Activated naive CD8-positive, alpha-beta T cell treated with anti-CD3 and anti-CD28 coated beads, Interleukin-2, amount 50 U/mL, for 24 hours (primary cell): ENCODE data around the gene CARD6.
"Not testable (repeated sequence)": the region's sequence is repeated elsewhere in the genome, so short reads cannot be mapped to it uniquely, and the experiment has no call there.

Experiments used
- ATAC-seq: fragments of 150-1000 bp; cut with Tn5 transposase; one replicate; pipeline ENCODE4 v1.10.0; 2021
- DNase-seq: peaks from one replicate; pipeline ENCODE4 v3.0.0; 2021
- H3K27ac Mint-ChIP-seq: one replicate; pipeline ENCODE4 v1.8.0; 2021; ENCODE audit warnings: mild to moderate bottlenecking, mixed read lengths
- H3K27me3 Mint-ChIP-seq: one replicate; pipeline ENCODE4 v1.8.0; 2021; ENCODE audit warnings: mixed read lengths
- H3K36me3 Mint-ChIP-seq: one replicate; pipeline ENCODE4 v1.8.0; 2021; ENCODE audit warnings: low read depth, mixed read lengths
- H3K4me1 Mint-ChIP-seq: one replicate; pipeline ENCODE4 v1.8.0; 2021; ENCODE audit warnings: mixed read lengths
- H3K4me3 Mint-ChIP-seq: one replicate; pipeline ENCODE4 v1.8.0; 2021; ENCODE audit warnings: mild to moderate bottlenecking, moderate library complexity, mixed read lengths
- H3K9me3 Mint-ChIP-seq: one replicate; pipeline ENCODE4 v1.8.0; 2021; ENCODE audit warnings: mixed read lengths

Gene CARD6

GRCh38 chr5:40834849-40835787 is 6.0 kb upstream of the CARD6 start, which contains the start of gene RPL37:
Gene RPL37, minus strand, starts transcription at chr5:40835222. Its CDS starts 37 bp downstream, at chr5:40835185.
- Mint-ChIP-seq H3K36me3 (peaks cover 53% of the 10 kb centered on the region), H3K9me3 (no peaks in the 10 kb centered on the region), H3K4me1 (peaks cover 52% of the 10 kb centered on the region)

GRCh38 chr5:40838086-40838485 is 3.1 kb upstream of the CARD6 start:
- DNase-seq: no peak
- no peak overlapping the region for H3K4me3 Mint-ChIP-seq
- H3K27me3 Mint-ChIP-seq: peaks cover 4% of the 10 kb centered on the region
- no peaks in the 10 kb centered on the region for H3K9me3 Mint-ChIP-seq
- H3K27ac Mint-ChIP-seq: no peak overlapping the region
- H3K36me3 Mint-ChIP-seq: peaks cover 23% of the 10 kb centered on the region
- peaks cover 41% of the 10 kb centered on the region for H3K4me1 Mint-ChIP-seq
- no peak for ATAC-seq

More at GRCh38 chr5:40834849-40835787, 6.0 kb upstream of the CARD6 start, which contains the start of gene RPL37:
- DNase-seq (peak; percentile 92), ATAC-seq (peak; percentile 96)
- Mint-ChIP-seq H3K4me3 (peak within 1 kb of the TSS; percentile 99), H3K27me3 (no peaks in the 10 kb centered on the region), H3K27ac (peak within 1 kb of the TSS; percentile 100)

- peaks cover 20% of the 10 kb centered on the region for H3K4me1 Mint-ChIP-seq
- H3K9me3 Mint-ChIP-seq: no peaks in the 10 kb centered on the region
- ATAC-seq: no peak
- no peak for DNase-seq
- no peak overlapping the region for H3K27ac Mint-ChIP-seq
- H3K27me3 Mint-ChIP-seq: peaks cover 6% of the 10 kb centered on the region
- H3K4me3 Mint-ChIP-seq: peak overlapping the region; percentile 83
- no peaks in the 10 kb centered on the region for H3K36me3 Mint-ChIP-seq
These were observed 1.2 kb downstream of the CARD6 start for GRCh38 chr5:40842351-40842750.

- Mint-ChIP-seq H3K9me3 (no peaks in the 10 kb centered on the region), H3K27me3 (peaks cover 6% of the 10 kb centered on the region), H3K4me3 (no peak overlapping the region), H3K4me1 (peaks cover 17% of the 10 kb centered on the region), H3K27ac (no peak overlapping the region), H3K36me3 (no peaks in the 10 kb centered on the region)
- no peak for DNase-seq
- no peak for ATAC-seq
These were observed 3.4 kb downstream of the CARD6 start for GRCh38 chr5:40844565-40844964.

GRCh38 chr5:40846371-40846770 is 5.2 kb downstream of the CARD6 start:
- no peak overlapping the region for H3K27ac Mint-ChIP-seq

GRCh38 chr5:40847525-40847924 is 6.4 kb downstream of the CARD6 start:
- no peak overlapping the region for H3K27ac Mint-ChIP-seq
- H3K4me1 Mint-ChIP-seq: peaks cover under 1% of the 10 kb centered on the region

More at GRCh38 chr5:40846371-40846770, 5.2 kb downstream of the CARD6 start:
- Mint-ChIP-seq H3K9me3 (no peaks in the 10 kb centered on the region), H3K36me3 (peaks cover 3% of the 10 kb centered on the region), H3K27me3 (peaks cover 5% of the 10 kb centered on the region), H3K4me3 (no peak overlapping the region), H3K4me1 (peaks cover 10% of the 10 kb centered on the region)
- DNase-seq (no peak), ATAC-seq (no peak)

GRCh38 chr5:40853632-40854192 is 12.5 kb downstream of the CARD6 start:
- Mint-ChIP-seq H3K36me3 (peaks cover 3% of the 10 kb centered on the region), H3K9me3 (no peaks in the 10 kb centered on the region), H3K27ac (no peak overlapping the region), H3K27me3 (no peaks in the 10 kb centered on the region), H3K4me1 (no peaks in the 10 kb centered on the region), H3K4me3 (no peak overlapping the region)
- DNase-seq (no peak), ATAC-seq (no peak)

More at GRCh38 chr5:40847525-40847924, 6.4 kb downstream of the CARD6 start:
- H3K4me3 Mint-ChIP-seq: no peak overlapping the region
- H3K27me3 Mint-ChIP-seq: peaks cover 2% of the 10 kb centered on the region
- H3K9me3 Mint-ChIP-seq: no peaks in the 10 kb centered on the region
- ATAC-seq: no peak
- DNase-seq: no peak
- peaks cover 3% of the 10 kb centered on the region for H3K36me3 Mint-ChIP-seq

GRCh38 chr5:40860711-40861110 is 19.5 kb downstream of the CARD6 start:
- Mint-ChIP-seq H3K36me3 (no peaks in the 10 kb centered on the region), H3K4me1 (no peaks in the 10 kb centered on the region), H3K9me3 (peaks cover 12% of the 10 kb centered on the region), H3K27ac (no peak overlapping the region), H3K27me3 (no peaks in the 10 kb centered on the region), H3K4me3 (no peak overlapping the region)
- DNase-seq (no peak), ATAC-seq (no peak)

GRCh38 chr5:40865004-40865403 is 23.8 kb downstream of the CARD6 start:
- ATAC-seq, H3K27ac Mint-ChIP-seq, DNase-seq, H3K36me3 Mint-ChIP-seq, H3K4me3 Mint-ChIP-seq, H3K27me3 Mint-ChIP-seq, H3K4me1 Mint-ChIP-seq: not testable (repeated sequence)
- H3K9me3 Mint-ChIP-seq: peaks cover 12% of the 10 kb centered on the region

- Mint-ChIP-seq H3K4me1 (no peaks in the 10 kb centered on the region), H3K36me3 (no peaks in the 10 kb centered on the region), H3K27me3 (no peaks in the 10 kb centered on the region), H3K27ac (no peak overlapping the region), H3K4me3 (no peak overlapping the region), H3K9me3 (peaks cover 12% of the 10 kb centered on the region)
- DNase-seq: no peak
- no peak for ATAC-seq
These were observed 25.7 kb downstream of the CARD6 start for GRCh38 chr5:40866844-40867243.

- Mint-ChIP-seq H3K4me1 (no peaks in the 10 kb centered on the region), H3K9me3 (peaks cover 9% of the 10 kb centered on the region), H3K4me3 (no peak overlapping the region), H3K27ac (no peak overlapping the region), H3K27me3 (no peaks in the 10 kb centered on the region), H3K36me3 (no peaks in the 10 kb centered on the region)
- DNase-seq: no peak
- ATAC-seq: no peak
These were observed 28.2 kb downstream of the CARD6 start for GRCh38 chr5:40869384-40869783.

- no peak overlapping the region for H3K27ac Mint-ChIP-seq
These were observed 30.0 kb downstream of the CARD6 start for GRCh38 chr5:40871177-40871576.

GRCh38 chr5:40872253-40872652 is 31.1 kb downstream of the CARD6 start:
- not testable (repeated sequence) for H3K4me3 Mint-ChIP-seq, H3K27ac Mint-ChIP-seq, DNase-seq, ATAC-seq, H3K9me3 Mint-ChIP-seq, H3K27me3 Mint-ChIP-seq, H3K36me3 Mint-ChIP-seq, H3K4me1 Mint-ChIP-seq

More at GRCh38 chr5:40871177-40871576, 30.0 kb downstream of the CARD6 start:
- Mint-ChIP-seq H3K4me1 (no peaks in the 10 kb centered on the region), H3K4me3 (no peak overlapping the region), H3K9me3 (no peaks in the 10 kb centered on the region), H3K36me3 (no peaks in the 10 kb centered on the region), H3K27me3 (no peaks in the 10 kb centered on the region)
- DNase-seq (no peak), ATAC-seq (no peak)

GRCh38 chr5:40873286-40873880 is 32.2 kb downstream of the CARD6 start:
- ATAC-seq (no peak), DNase-seq (no peak)
- H3K9me3 Mint-ChIP-seq: peaks cover 11% of the 10 kb centered on the region
- peaks cover 4% of the 10 kb centered on the region for H3K4me1 Mint-ChIP-seq
- peaks cover 3% of the 10 kb centered on the region for H3K36me3 Mint-ChIP-seq
- H3K27me3 Mint-ChIP-seq: peaks cover 2% of the 10 kb centered on the region
- H3K4me3 Mint-ChIP-seq: no peak overlapping the region
- H3K27ac Mint-ChIP-seq: no peak overlapping the region
